ES-I3 (cell line): ENCODE data around the gene OAT.

ENCODE experiments used
- H3K36me3 ChIP-seq: 2 replicates; pipeline ENCODE4 v1.6.1; 2013; ENCODE audit warnings: mild to moderate bottlenecking, low read length, control low read depth, moderate library complexity; ENCODE audit not compliant: insufficient read depth
- H3K4me1 ChIP-seq: 2 replicates; pipeline ENCODE4 v1.6.1; 2013; ENCODE audit warnings: mild to moderate bottlenecking, control low read depth, low read length; ENCODE audit not compliant: insufficient read depth
- H3K9ac ChIP-seq: 2 replicates; pipeline ENCODE4 v1.6.1; 2013; ENCODE audit warnings: low read depth, mild to moderate bottlenecking, low read length, moderate library complexity
- H3K9me3 ChIP-seq: 2 replicates; pipeline ENCODE4 v1.6.1; 2013; ENCODE audit warnings: mild to moderate bottlenecking, low read length, moderate library complexity; ENCODE audit not compliant: control insufficient read depth, insufficient read depth

OAT gene

DNA sequence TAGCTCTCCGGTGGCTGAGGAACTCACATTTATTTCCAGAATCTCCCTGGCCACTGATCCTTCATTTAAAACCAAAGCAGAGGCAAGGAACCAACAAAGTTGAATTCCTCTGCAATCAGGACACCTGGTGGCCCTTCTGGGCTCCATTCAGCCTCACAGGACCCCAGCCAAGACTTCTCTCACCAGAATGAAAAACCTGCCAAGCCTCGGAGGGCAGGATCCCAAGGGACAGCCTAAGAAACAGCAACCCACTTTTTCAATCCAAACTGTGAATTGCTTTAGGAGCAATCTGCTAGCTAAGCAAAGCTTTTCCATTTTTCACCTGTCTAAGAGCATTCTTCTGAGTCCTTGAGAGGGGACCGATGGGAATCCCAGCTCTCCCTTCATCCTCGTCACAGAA is 34.6 kb downstream of the OAT start:
- no peaks in the 10 kb centered on the region for H3K9me3 ChIP-seq
- H3K9ac ChIP-seq, result no peak overlapping the region
- no peaks in the 10 kb centered on the region for H3K36me3 ChIP-seq
- H3K4me1 ChIP-seq, result peaks cover 19% of the 10 kb centered on the region

DNA sequence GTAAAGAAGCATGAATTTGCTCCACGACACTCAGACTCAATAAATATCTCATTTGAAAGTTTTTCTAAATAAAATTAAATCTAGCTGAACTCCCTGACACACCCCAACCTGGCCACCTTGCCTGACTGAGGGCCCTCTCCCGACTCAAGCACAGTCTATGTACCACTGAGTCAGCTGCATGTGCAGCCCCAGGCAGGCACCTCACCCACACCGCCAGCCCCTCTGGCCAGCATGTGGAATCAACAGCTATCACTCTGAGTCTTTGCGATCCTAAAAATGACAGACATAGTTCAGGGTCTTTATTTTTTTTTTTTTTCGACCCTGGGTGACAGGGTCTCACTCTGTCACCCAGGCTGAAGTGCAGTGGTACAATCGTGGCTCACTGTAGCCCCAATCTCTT is 35.2 kb downstream of the OAT start:
- Histone ChIP-seq H3K9me3 (no peaks in the 10 kb centered on the region), H3K4me1 (peaks cover 22% of the 10 kb centered on the region)

GRCh38 chr10:124381011-124381611 is 37.6 kb downstream of the OAT start:
- no peaks in the 10 kb centered on the region for H3K36me3 ChIP-seq
- H3K4me1 ChIP-seq, result peaks cover 15% of the 10 kb centered on the region
- H3K9ac ChIP-seq, result no peak overlapping the region
- H3K9me3 ChIP-seq, result no peaks in the 10 kb centered on the region

More for the DNA sequence above, 35.2 kb downstream of the OAT start:
- Histone ChIP-seq H3K36me3 (no peaks in the 10 kb centered on the region), H3K9ac (no peak overlapping the region)

DNA sequence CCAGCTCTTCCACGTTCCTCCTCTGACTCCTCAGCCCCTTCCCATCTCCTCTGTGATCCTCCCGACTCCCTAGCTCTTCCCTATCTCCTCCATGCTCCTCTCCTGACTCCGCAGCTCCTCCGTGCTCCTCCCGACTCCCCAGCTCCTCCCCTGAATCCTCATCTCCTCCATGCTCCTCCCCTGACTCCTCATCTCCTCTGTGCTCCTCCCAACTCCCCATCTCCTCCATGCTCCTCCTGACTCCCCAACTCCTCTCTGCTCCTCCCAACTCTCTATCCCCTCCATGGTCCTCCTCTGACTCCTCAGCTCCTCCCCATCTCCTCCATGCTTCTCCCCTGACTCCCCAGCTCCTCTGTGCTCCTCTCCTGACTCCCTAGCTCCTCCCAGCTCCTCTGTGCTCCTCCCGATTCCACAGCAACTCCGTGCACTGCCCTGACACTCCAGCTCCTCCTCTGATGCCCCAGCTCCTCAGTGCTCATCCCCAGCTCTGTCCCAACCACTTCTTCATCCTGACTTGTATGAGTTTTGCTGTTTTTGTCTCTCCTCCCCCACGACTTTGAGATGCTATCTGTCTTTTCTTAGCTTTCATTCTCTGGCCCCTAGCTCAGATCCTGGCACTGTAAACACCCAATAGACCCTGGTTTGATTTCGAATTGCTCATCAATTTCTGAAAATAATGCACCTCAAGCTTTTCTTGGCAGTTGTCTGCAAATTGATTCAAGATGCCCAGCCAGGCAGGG is 38.3 kb downstream of the OAT start:
- Histone ChIP-seq H3K4me1 (peaks cover 10% of the 10 kb centered on the region; the same call in 1 of the 2 replicates), H3K9ac (no peak overlapping the region), H3K9me3 (no peaks in the 10 kb centered on the region), H3K36me3 (no peaks in the 10 kb centered on the region)

- Histone ChIP-seq H3K9me3 (no peaks in the 10 kb centered on the region), H3K9ac (no peak overlapping the region), H3K36me3 (no peaks in the 10 kb centered on the region), H3K4me1 (peaks cover 10% of the 10 kb centered on the region; the same call in 1 of the 2 replicates)
These were observed 39.0 kb downstream of the OAT start for GRCh38 chr10:124379609-124380193.

DNA sequence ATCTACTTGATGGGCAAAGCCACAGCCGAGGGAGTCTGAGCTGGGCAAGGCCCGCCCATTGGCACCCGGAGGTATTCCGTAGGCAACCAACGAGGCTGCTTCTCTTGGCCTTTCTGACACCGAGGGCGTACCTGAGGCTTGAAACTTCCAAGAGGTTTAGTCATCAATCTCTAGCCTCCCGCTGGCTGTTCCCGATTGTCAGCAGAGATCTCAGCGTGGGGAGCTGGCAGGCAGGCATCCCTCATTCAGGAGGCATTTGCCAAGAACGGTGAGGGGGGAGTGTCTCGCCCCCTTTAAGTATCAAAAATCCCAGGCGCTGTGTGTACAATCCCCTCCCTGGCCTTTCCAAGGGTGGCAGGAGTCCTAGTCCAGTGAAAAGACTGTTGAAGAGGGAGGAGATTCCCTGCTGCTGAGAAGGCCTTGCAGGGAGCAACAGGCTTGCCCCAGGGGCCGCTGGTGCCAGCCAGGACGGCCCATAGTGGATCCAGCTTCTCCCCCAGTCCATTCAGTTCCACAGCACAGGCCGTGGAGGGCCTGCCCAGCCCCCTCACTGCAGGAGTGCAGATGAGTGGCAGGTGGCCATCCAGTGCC is 39.7 kb downstream of the OAT start:
- no peaks in the 10 kb centered on the region for H3K36me3 ChIP-seq
- peaks cover 10% of the 10 kb centered on the region; the same call in 1 of the 2 replicates for H3K4me1 ChIP-seq
- H3K9ac ChIP-seq, result no peak overlapping the region
- no peaks in the 10 kb centered on the region for H3K9me3 ChIP-seq

- Histone ChIP-seq H3K4me1 (peaks cover 10% of the 10 kb centered on the region; the same call in 1 of the 2 replicates), H3K9ac (no peak overlapping the region), H3K36me3 (no peaks in the 10 kb centered on the region), H3K9me3 (no peaks in the 10 kb centered on the region)
These were observed 40.5 kb downstream of the OAT start for GRCh38 chr10:124378271-124378670.

GRCh38 chr10:124377101-124377500 is 41.6 kb downstream of the OAT start:
- no peak overlapping the region for H3K9ac ChIP-seq
- peaks cover 10% of the 10 kb centered on the region; the same call in 1 of the 2 replicates for H3K4me1 ChIP-seq
- H3K9me3 ChIP-seq, result no peaks in the 10 kb centered on the region
- no peaks in the 10 kb centered on the region for H3K36me3 ChIP-seq

- H3K36me3 ChIP-seq, result no peaks in the 10 kb centered on the region
- H3K9me3 ChIP-seq, result peaks cover 2% of the 10 kb centered on the region; the same call in 1 of the 2 replicates
- H3K4me1 ChIP-seq, result peaks cover 10% of the 10 kb centered on the region; the same call in 1 of the 2 replicates
- H3K9ac ChIP-seq, result no peak overlapping the region
These were observed 42.3 kb downstream of the OAT start for GRCh38 chr10:124376411-124376810.

DNA sequence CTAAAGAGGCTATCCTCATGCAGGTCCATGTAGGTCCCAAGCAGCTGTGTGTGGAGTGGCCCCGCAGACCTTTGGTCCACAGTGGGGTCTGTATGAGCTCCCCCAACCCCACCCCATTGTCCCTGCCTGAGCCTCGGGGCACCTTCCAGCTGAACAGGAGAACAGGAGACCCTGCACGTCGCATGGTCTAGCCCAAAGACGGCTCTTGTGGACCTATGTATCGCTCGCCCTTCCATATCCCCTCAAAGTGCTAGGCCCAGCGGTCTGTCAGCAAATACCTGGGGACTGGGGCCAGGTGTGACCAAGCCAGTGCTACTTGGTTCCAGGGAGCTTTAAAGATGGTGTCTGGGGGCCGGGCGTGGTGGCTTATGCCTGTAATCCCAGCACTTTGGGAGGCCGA is 43.0 kb downstream of the OAT start:
- Histone ChIP-seq H3K4me1 (peaks cover 10% of the 10 kb centered on the region; the same call in 1 of the 2 replicates), H3K9me3 (peaks cover 5% of the 10 kb centered on the region; the same call in 1 of the 2 replicates), H3K36me3 (no peaks in the 10 kb centered on the region), H3K9ac (no peak overlapping the region)

DNA sequence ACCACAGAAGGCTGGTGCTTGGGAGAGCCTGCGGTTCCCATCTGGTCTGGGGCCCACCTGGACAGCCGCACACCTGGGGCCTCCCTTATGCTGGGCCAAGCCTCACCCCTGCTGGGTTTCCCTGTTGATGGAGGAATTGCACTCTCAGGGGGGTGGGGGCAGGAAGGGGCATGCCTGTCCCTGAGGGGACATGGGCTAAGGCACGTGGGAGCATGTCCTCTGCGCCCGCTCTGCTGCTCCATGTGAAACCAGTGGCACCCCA is 43.4 kb downstream of the OAT start:
- Histone ChIP-seq H3K9ac (no peak overlapping the region), H3K36me3 (no peaks in the 10 kb centered on the region), H3K4me1 (peaks cover 10% of the 10 kb centered on the region; the same call in 1 of the 2 replicates), H3K9me3 (peaks cover 5% of the 10 kb centered on the region; the same call in 1 of the 2 replicates)

- Histone ChIP-seq H3K9ac (no peak overlapping the region), H3K9me3 (peaks cover 5% of the 10 kb centered on the region; the same call in 1 of the 2 replicates), H3K4me1 (peaks cover 10% of the 10 kb centered on the region; the same call in 1 of the 2 replicates), H3K36me3 (no peaks in the 10 kb centered on the region)
These were observed 44.0 kb downstream of the OAT start for GRCh38 chr10:124374535-124375352.

- H3K4me1 ChIP-seq, result no peaks in the 10 kb centered on the region
- no peak overlapping the region for H3K9ac ChIP-seq
- no peaks in the 10 kb centered on the region for H3K36me3 ChIP-seq
- peaks cover 5% of the 10 kb centered on the region; the same call in 1 of the 2 replicates for H3K9me3 ChIP-seq
These were observed 45.8 kb downstream of the OAT start for GRCh38 chr10:124372899-124373298.

DNA sequence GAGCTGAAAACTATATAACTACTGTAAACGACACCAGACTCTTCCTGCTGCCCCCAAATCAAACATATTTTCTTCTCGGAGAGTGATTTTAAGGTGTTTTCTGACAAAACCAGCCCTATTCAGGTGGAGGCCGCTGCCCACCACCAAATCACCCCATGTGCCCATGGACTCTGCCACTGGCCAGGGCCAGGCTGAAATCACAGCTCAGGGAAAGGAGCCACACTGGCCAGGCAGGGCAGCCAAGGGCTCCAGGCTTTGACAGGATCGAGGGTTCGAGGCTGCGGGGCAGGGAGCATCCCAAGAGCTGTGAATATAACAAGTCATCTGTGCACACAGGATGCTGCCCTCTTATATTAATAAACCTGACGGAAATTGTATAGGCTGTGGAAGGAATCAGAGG is 48.3 kb downstream of the OAT start:
- no peaks in the 10 kb centered on the region for H3K36me3 ChIP-seq
- peaks cover 5% of the 10 kb centered on the region; the same call in 1 of the 2 replicates for H3K9me3 ChIP-seq
- no peak overlapping the region for H3K9ac ChIP-seq
- H3K4me1 ChIP-seq, result no peaks in the 10 kb centered on the region
